Activated CD4-positive, alpha-beta T cell treated with anti-CD3 and anti-CD28 coated beads for 36 hours (primary cell): ENCODE data around the gene PPM1H. TPM values are rescaled to one million over a fixed set of nuclear protein-coding genes. Genes with fewer than 3 reads are reported as not detected.
"Not testable (repeated sequence)": the region's sequence is repeated elsewhere in the genome, so short reads cannot be mapped to it uniquely, and the experiment has no call there.

Experiments
- ATAC-seq: fragments of 200-7000 bp; cut with Tn5 transposase; one replicate; pipeline ENCODE4 v1.10.0; 2021; ENCODE audit warnings: mild to moderate bottlenecking, moderate library complexity
- CTCF ChIA-PET: fragments of 350-600 bp; sonication (Branson Sonifier 250); formaldehyde crosslinking; loops from one replicate; lab custom pipeline; 2021; ENCODE audit warnings: antibody characterized with exemption; lab: Charles Lee
- POLR2A ChIA-PET: fragments of 350-600 bp; sonication (Branson Sonifier 250); formaldehyde crosslinking; loops from one replicate; lab custom pipeline; 2021; ENCODE audit warnings: antibody characterized with exemption, inconsistent platforms; lab: Charles Lee
- DNase-seq: peaks from one replicate; pipeline ENCODE4 v3.0.0-alpha.2; 2020
- H3K27ac Mint-ChIP-seq: one replicate; pipeline ENCODE4 v1.8.0; 2021; ENCODE audit warnings: mixed read lengths
- H3K27me3 Mint-ChIP-seq: one replicate; pipeline ENCODE4 v1.8.0; 2021; ENCODE audit warnings: mixed read lengths
- H3K36me3 Mint-ChIP-seq: one replicate; pipeline ENCODE4 v1.8.0; 2021; ENCODE audit warnings: low read depth, mixed read lengths
- H3K4me1 Mint-ChIP-seq: one replicate; pipeline ENCODE4 v1.8.0; 2021; ENCODE audit warnings: mixed read lengths
- H3K4me3 Mint-ChIP-seq: one replicate; pipeline ENCODE4 v1.8.0; 2021; ENCODE audit warnings: mild to moderate bottlenecking, moderate library complexity, mixed read lengths
- H3K9me3 Mint-ChIP-seq: one replicate; pipeline ENCODE4 v1.8.0; 2021; ENCODE audit warnings: low read depth, mixed read lengths
- intact Hi-C, 2 experiments: fragments of 100-400 bp; cut with DNase I in 1 of 2; cut with micrococcal nuclease in 1 of 2; formaldehyde crosslinking; loops; one replicate each; pipeline versions ENCODE4 v1.14.2 to v1.15.1; 2022 to 2024; cut with DNase I, micrococcal nuclease
- total RNA-seq, 2 experiments: library from RNA; stranded (reverse); gene quantifications; one replicate each; pipeline ENCODE4 v1.2.3, GENCODE V29; 2021

The PPM1H gene
- total RNA-seq, 2 experiments from 2014 or later = 0.02 TPM; not detected in 1

- H3K36me3 Mint-ChIP-seq, H3K4me1 Mint-ChIP-seq, POLR2A ChIA-PET, intact Hi-C loops, H3K9me3 Mint-ChIP-seq, H3K27ac Mint-ChIP-seq, H3K4me3 Mint-ChIP-seq, H3K27me3 Mint-ChIP-seq: not testable (repeated sequence)
- ATAC-seq = peak; percentile 71
- DNase-seq = peak; percentile 38
- CTCF ChIA-PET = interaction anchor here (0.6 kb wide), 1 partner anchor 36 kb away, joined by 4 read pairs; no protein-coding TSS in a partner anchor
Measured at GRCh38 chr12:62966446-62966989, 31.6 kb upstream of the PPM1H start.

- CTCF ChIA-PET = not testable (repeated sequence)
Measured at GRCh38 chr12:62965700-62966099, 30.8 kb upstream of the PPM1H start.

GRCh38 chr12:62965242-62965641 is 30.3 kb upstream of the PPM1H start:
- intact Hi-C loops = not testable (repeated sequence)

More at GRCh38 chr12:62965700-62966099, 30.8 kb upstream of the PPM1H start:
- ATAC-seq, DNase-seq, H3K27ac Mint-ChIP-seq, H3K4me1 Mint-ChIP-seq, intact Hi-C loops, POLR2A ChIA-PET, H3K9me3 Mint-ChIP-seq, H3K4me3 Mint-ChIP-seq, H3K36me3 Mint-ChIP-seq, H3K27me3 Mint-ChIP-seq: not testable (repeated sequence)

GRCh38 chr12:62963486-62964041 is 28.6 kb upstream of the PPM1H start:
- Mint-ChIP-seq H3K4me1 (peaks cover 4% of the 10 kb centered on the region), H3K27me3 (no peaks in the 10 kb centered on the region), H3K27ac (no peak overlapping the region), H3K9me3 (no peaks in the 10 kb centered on the region), H3K36me3 (no peaks in the 10 kb centered on the region), H3K4me3 (no peak overlapping the region)
- DNase-seq (no peak), ATAC-seq (no peak)
- intact Hi-C loops = no loop called here
- CTCF ChIA-PET = no interaction called here
- POLR2A ChIA-PET = no interaction called here

More at GRCh38 chr12:62965242-62965641, 30.3 kb upstream of the PPM1H start:
- H3K4me1 Mint-ChIP-seq, ATAC-seq, H3K36me3 Mint-ChIP-seq, POLR2A ChIA-PET, H3K9me3 Mint-ChIP-seq, H3K4me3 Mint-ChIP-seq, DNase-seq, H3K27ac Mint-ChIP-seq, H3K27me3 Mint-ChIP-seq: not testable (repeated sequence)
- CTCF ChIA-PET = interaction anchor here (0.6 kb wide), 1 partner anchor 545 kb away, joined by 4 read pairs; no protein-coding TSS in a partner anchor

GRCh38 chr12:62960324-62960723 is 25.4 kb upstream of the PPM1H start:
- DNase-seq (no peak), ATAC-seq (no peak)
- CTCF ChIA-PET = no interaction called here
- H3K36me3 Mint-ChIP-seq = no peaks in the 10 kb centered on the region
- intact Hi-C loops = no loop called here
- H3K4me1 Mint-ChIP-seq = no peaks in the 10 kb centered on the region
- no peaks in the 10 kb centered on the region for H3K27me3 Mint-ChIP-seq
- H3K4me3 Mint-ChIP-seq = no peak overlapping the region
- POLR2A ChIA-PET = no interaction called here
- no peak overlapping the region for H3K27ac Mint-ChIP-seq
- no peaks in the 10 kb centered on the region for H3K9me3 Mint-ChIP-seq

GRCh38 chr12:62959745-62960144 is 24.8 kb upstream of the PPM1H start:
- CTCF ChIA-PET = no interaction called here
- H3K36me3 Mint-ChIP-seq = no peaks in the 10 kb centered on the region
- H3K4me3 Mint-ChIP-seq = no peak overlapping the region
- H3K9me3 Mint-ChIP-seq = no peaks in the 10 kb centered on the region
- POLR2A ChIA-PET = no interaction called here
- no peaks in the 10 kb centered on the region for H3K27me3 Mint-ChIP-seq
- H3K27ac Mint-ChIP-seq = no peak overlapping the region
- intact Hi-C loops = no loop called here
- H3K4me1 Mint-ChIP-seq = no peaks in the 10 kb centered on the region
- ATAC-seq (no peak), DNase-seq (no peak)

- no peak overlapping the region for H3K27ac Mint-ChIP-seq
- H3K27me3 Mint-ChIP-seq = peaks cover 2% of the 10 kb centered on the region
- ChIA-PET CTCF (no interaction called here), POLR2A (no interaction called here)
- H3K4me3 Mint-ChIP-seq = no peak overlapping the region
- no peak for ATAC-seq
- H3K9me3 Mint-ChIP-seq = no peaks in the 10 kb centered on the region
- no peaks in the 10 kb centered on the region for H3K4me1 Mint-ChIP-seq
- no peaks in the 10 kb centered on the region for H3K36me3 Mint-ChIP-seq
- no peak for DNase-seq
- intact Hi-C loops = no loop called here
Measured at GRCh38 chr12:62957233-62957953, 22.4 kb upstream of the PPM1H start.

GRCh38 chr12:62955678-62956077 is 20.7 kb upstream of the PPM1H start:
- ChIA-PET CTCF (no interaction called here), POLR2A (no interaction called here)
- Mint-ChIP-seq H3K4me3 (no peak overlapping the region), H3K4me1 (no peaks in the 10 kb centered on the region), H3K36me3 (no peaks in the 10 kb centered on the region), H3K9me3 (no peaks in the 10 kb centered on the region), H3K27ac (no peak overlapping the region), H3K27me3 (peaks cover 4% of the 10 kb centered on the region)
- no peak for ATAC-seq
- intact Hi-C loops = no loop called here
- DNase-seq = no peak

GRCh38 chr12:62950317-62950716 is 15.4 kb upstream of the PPM1H start:
- DNase-seq = no peak
- intact Hi-C loops = no loop called here
- no peaks in the 10 kb centered on the region for H3K4me1 Mint-ChIP-seq

GRCh38 chr12:62948123-62948522 is 13.2 kb upstream of the PPM1H start:
- no peaks in the 10 kb centered on the region for H3K9me3 Mint-ChIP-seq
- H3K4me3 Mint-ChIP-seq = no peak overlapping the region
- ATAC-seq = no peak
- POLR2A ChIA-PET = no interaction called here
- H3K36me3 Mint-ChIP-seq = no peaks in the 10 kb centered on the region
- intact Hi-C loops = no loop called here
- no peak for DNase-seq
- peaks cover 10% of the 10 kb centered on the region for H3K27me3 Mint-ChIP-seq
- CTCF ChIA-PET = no interaction called here
- H3K4me1 Mint-ChIP-seq = no peaks in the 10 kb centered on the region
- no peak overlapping the region for H3K27ac Mint-ChIP-seq

More at GRCh38 chr12:62950317-62950716, 15.4 kb upstream of the PPM1H start:
- Mint-ChIP-seq H3K4me3 (no peak overlapping the region), H3K27ac (no peak overlapping the region), H3K9me3 (no peaks in the 10 kb centered on the region), H3K27me3 (peaks cover 4% of the 10 kb centered on the region), H3K36me3 (no peaks in the 10 kb centered on the region)
- ATAC-seq = no peak
- POLR2A ChIA-PET = no interaction called here
- CTCF ChIA-PET = no interaction called here

- Mint-ChIP-seq H3K36me3 (no peaks in the 10 kb centered on the region), H3K27me3 (peaks cover 10% of the 10 kb centered on the region), H3K4me1 (no peaks in the 10 kb centered on the region), H3K9me3 (no peaks in the 10 kb centered on the region), H3K27ac (no peak overlapping the region), H3K4me3 (no peak overlapping the region)
- ATAC-seq (no peak), DNase-seq (no peak)
- CTCF ChIA-PET = no interaction called here
- intact Hi-C loops = no loop called here
- POLR2A ChIA-PET = no interaction called here
Measured at GRCh38 chr12:62947364-62947763, 12.4 kb upstream of the PPM1H start.
